ENCODE results near the gene PITPNC1. TPM values are rescaled to one million over a fixed set of nuclear protein-coding genes. Genes with fewer than 3 reads are reported as not detected.

PITPNC1 gene
- total RNA-seq, 1 experiment from 2014 or later, result 20.8 TPM

- no peak for ATAC-seq
- TSS peak; percentile 84 for BruUV-seq (replicated peaks)
- ChIA-PET CTCF (interaction anchor here (0.6 kb wide), 1 partner anchor 8 kb away, joined by 4 read pairs; no protein-coding TSS in a partner anchor), POLR2A (no interaction called here)
- TF ChIP-seq POLR2AphosphoS5 (IDR thresholded peaks at IDR 0.05; ENCODE audit: low read depth, low read length), result no peak
- TF ChIP-seq SIN3A (IDR thresholded peaks at IDR 0.05; ENCODE audit: borderline replicate concordance, insufficient read depth, low read depth, low read length), result no peak
- no peak for TF ChIP-seq CTCF (IDR thresholded peaks at IDR 0.05)
- TF ChIP-seq TCF7L2 (IDR thresholded peaks at IDR 0.05; ENCODE audit: low read depth, low read length), result no peak
- TF ChIP-seq REST (IDR thresholded peaks at IDR 0.05; ENCODE audit: insufficient read depth in 1 of 2, low read depth in 2 of 2, low read length in 1 of 2), result no peak
- Histone ChIP-seq H3K27me3 (ENCODE audit: control insufficient read depth, insufficient read depth, low read length) (no peaks in the 10 kb centered on the region), H3K9me3 (ENCODE audit: control insufficient read depth, insufficient read depth, low read depth, low read length) (no peaks in the 10 kb centered on the region), H3K4me3 (ENCODE audit: low read depth in 2 of 2, low read length in 2 of 2) (peak overlapping the region; percentile 86 to 94), H3K36me3 (ENCODE audit: control insufficient read depth, insufficient read depth, low read length) (peaks cover 10% of the 10 kb centered on the region), H3K4me1 (ENCODE audit: control insufficient read depth, insufficient read depth, low read length) (peaks cover 12% of the 10 kb centered on the region), H3K27ac (ENCODE audit: low read length) (peak overlapping the region; percentile 94)
- DNase-seq (ENCODE audit: low read depth, low spot score), result no peak
- in situ Hi-C loops (cut with HindIII; ENCODE audit: low pct_unique_long_range_greater_than_20kb, low sequenced_read_pairs) (no loop called here), intact Hi-C loops (cut with micrococcal nuclease; ENCODE audit: unreplicated experiment) (no loop called here)
These were observed 12.0 kb upstream of the PITPNC1 start for GRCh38 chr17:67364847-67365737.

GRCh38 chr17:67365738-67366192 lies 11.3 kb upstream of the PITPNC1 start:
- no peak for DNase-seq (ENCODE audit: low read depth, low spot score)
- no TSS peak for BruUV-seq (replicated peaks)
- peak overlapping the region; percentile 94 for H3K27ac ChIP-seq (ENCODE audit: low read length)
- TF ChIP-seq TCF7L2 (IDR thresholded peaks at IDR 0.05; ENCODE audit: low read depth, low read length), result no peak
- no peak for TF ChIP-seq REST (IDR thresholded peaks at IDR 0.05; ENCODE audit: insufficient read depth in 1 of 2, low read depth in 2 of 2, low read length in 1 of 2)
- TF ChIP-seq CTCF (IDR thresholded peaks at IDR 0.05), result no peak
- TF ChIP-seq SIN3A (IDR thresholded peaks at IDR 0.05; ENCODE audit: borderline replicate concordance, insufficient read depth, low read depth, low read length), result no peak
- no peak for TF ChIP-seq POLR2AphosphoS5 (IDR thresholded peaks at IDR 0.05; ENCODE audit: low read depth, low read length)
- ChIA-PET POLR2A (no interaction called here), CTCF (no interaction called here)
- no peaks in the 10 kb centered on the region for H3K9me3 ChIP-seq (ENCODE audit: control insufficient read depth, insufficient read depth, low read depth, low read length)
- H3K27me3 ChIP-seq (ENCODE audit: control insufficient read depth, insufficient read depth, low read length), result no peaks in the 10 kb centered on the region
- intact Hi-C loops (cut with micrococcal nuclease; ENCODE audit: unreplicated experiment) (no loop called here), in situ Hi-C loops (cut with HindIII; ENCODE audit: low pct_unique_long_range_greater_than_20kb, low sequenced_read_pairs) (no loop called here)
- peak overlapping the region; percentile 86 to 94 for H3K4me3 ChIP-seq (ENCODE audit: low read depth in 2 of 2, low read length in 2 of 2)
- peaks cover 10% of the 10 kb centered on the region for H3K36me3 ChIP-seq (ENCODE audit: control insufficient read depth, insufficient read depth, low read length)
- ATAC-seq, result peak; percentile 14; the same call in 1 of the 2 replicates
- H3K4me1 ChIP-seq (ENCODE audit: control insufficient read depth, insufficient read depth, low read length), result peaks cover 12% of the 10 kb centered on the region

All from Panc1 (cell line).